Hepatocyte (in vitro differentiated cells): ENCODE results near the gene IRF4. TPM values are rescaled to one million over a fixed set of nuclear protein-coding genes. Genes with fewer than 3 reads are reported as not detected.

Experiments
- DNase-seq: peaks from one replicate; pipeline ENCODE4 v3.0.0-alpha.2; 2016; ENCODE audit warnings: low spot score
- H2AFZ ChIP-seq: fragments of 200-600 bp; sonication (generic); 2 replicates; pipeline ENCODE4 v1.6.0; 2016; ENCODE audit warnings: antibody characterized with exemption, mild to moderate bottlenecking
- H3K27ac ChIP-seq: fragments of 200-600 bp; sonication (generic); 2 replicates; pipeline ENCODE4 v1.5.1; 2016; ENCODE audit warnings: mild to moderate bottlenecking
- H3K27me3 ChIP-seq: fragments of 200-600 bp; sonication (generic); 2 replicates; pipeline ENCODE4 v1.6.1; 2016
- H3K36me3 ChIP-seq: fragments of 200-600 bp; sonication (generic); replicated peaks from 2 replicates; pipeline ENCODE4 v1.5.1; 2016; ENCODE audit warnings: low read depth; ENCODE audit not compliant: insufficient read depth
- H3K4me1 ChIP-seq: fragments of 200-600 bp; sonication (generic); 2 replicates; pipeline ENCODE4 v1.5.1; 2016; ENCODE audit warnings: mild to moderate bottlenecking, moderate library complexity; ENCODE audit not compliant: insufficient read depth
- H3K4me2 ChIP-seq: fragments of 200-600 bp; sonication (generic); 2 replicates; pipeline ENCODE4 v1.6.0; 2016
- H3K4me3 ChIP-seq: fragments of 200-600 bp; sonication (generic); 2 replicates; pipeline ENCODE4 v1.5.1; 2016; ENCODE audit warnings: mild to moderate bottlenecking
- H3K79me2 ChIP-seq: fragments of 200-600 bp; sonication (generic); 2 replicates; pipeline ENCODE4 v1.6.0; 2017; ENCODE audit warnings: mild to moderate bottlenecking
- H3K9me2 ChIP-seq: fragments of 200-600 bp; sonication (generic); replicated peaks from 2 replicates; pipeline ENCODE4 v1.6.0; 2017; ENCODE audit warnings: mild to moderate bottlenecking; ENCODE audit not compliant: insufficient read depth
- H3K9me3 ChIP-seq: fragments of 200-600 bp; sonication (generic); 2 replicates; pipeline ENCODE4 v1.5.1; 2016; ENCODE audit warnings: low read depth, mild to moderate bottlenecking
- H4K20me1 ChIP-seq: fragments of 200-600 bp; sonication (generic); 2 replicates; pipeline ENCODE4 v1.6.0; 2016; ENCODE audit warnings: mild to moderate bottlenecking; ENCODE audit not compliant: insufficient read depth, poor library complexity, severe bottlenecking
- CTCF ChIP-seq: fragments of 200-600 bp; sonication (generic); IDR thresholded peaks from 2 replicates; pipeline ENCODE4 v1.5.1; 2016; ENCODE audit warnings: antibody characterized with exemption, mild to moderate bottlenecking; ENCODE audit not compliant: poor library complexity
- EZH2 ChIP-seq: fragments of 200-600 bp; sonication (generic); IDR thresholded peaks from 2 replicates; pipeline ENCODE4 v1.6.1; 2016; ENCODE audit warnings: antibody characterized with exemption, mild to moderate bottlenecking, borderline replicate concordance
- EZH2phosphoT487 ChIP-seq: fragments of 200-600 bp; sonication (generic); IDR thresholded peaks from one replicate; pipeline ENCODE4 v1.6.1; 2018; ENCODE audit warnings: antibody characterized with exemption, mild to moderate bottlenecking, low read depth, moderate library complexity; ENCODE audit not compliant: unreplicated experiment, severe bottlenecking
- WGBS: methylation state at CpG from one replicate; pipeline ENCODE4 v1.1.6; 2016; ENCODE audit warnings: low lambda C conversion rate; ENCODE audit errors: missing lambda C conversion rate; 5-methylcytosine and 5-hydroxymethylcytosine counted together
- polyA plus RNA-seq: library from polyadenylated mRNA; unstranded; fragments of >200 nt; fragmentation: Nextera tagmentation; extraction: Ambion mirVana; gene quantifications from 2 replicates; pipeline ENCODE4 v1.2.1, GENCODE V29; 2016
- total RNA-seq: library from RNA; depleted of rRNA; stranded (reverse); fragments of >200 nt; gene quantifications from 2 replicates; pipeline ENCODE4 v1.2.3, GENCODE V29; 2014

The IRF4 gene
- total and polyA plus RNA-seq, 2 experiments from 2014 or later = 0.02 to 0.23 TPM

DNA sequence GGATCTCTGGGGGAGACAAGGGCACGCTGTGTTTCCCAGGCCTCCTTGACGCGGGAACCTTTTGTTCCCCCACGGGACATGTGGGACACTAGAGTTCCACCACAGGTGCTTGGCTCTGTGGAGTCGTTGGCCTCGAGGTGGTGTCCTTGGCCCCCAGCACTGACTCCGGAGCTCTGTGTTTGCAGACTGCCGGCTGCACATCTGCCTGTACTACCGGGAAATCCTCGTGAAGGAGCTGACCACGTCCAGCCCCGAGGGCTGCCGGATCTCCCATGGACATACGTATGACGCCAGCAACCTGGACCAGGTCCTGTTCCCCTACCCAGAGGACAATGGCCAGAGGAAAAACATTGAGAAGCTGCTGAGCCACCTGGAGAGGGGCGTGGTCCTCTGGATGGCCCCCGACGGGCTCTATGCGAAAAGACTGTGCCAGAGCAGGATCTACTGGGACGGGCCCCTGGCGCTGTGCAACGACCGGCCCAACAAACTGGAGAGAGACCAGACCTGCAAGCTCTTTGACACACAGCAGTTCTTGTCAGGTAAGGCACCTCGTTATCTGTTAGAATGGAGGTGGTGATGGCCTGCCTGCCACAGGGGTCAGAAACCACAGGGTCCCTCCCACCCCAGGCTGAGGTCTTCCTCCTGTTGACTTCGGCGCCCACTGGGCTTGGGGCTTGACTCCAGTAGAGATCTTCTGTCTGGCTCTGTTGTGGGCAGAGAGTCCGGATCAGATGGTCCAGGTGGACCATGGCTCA lies 9.9 kb downstream of the IRF4 start:
- no peak for DNase-seq
- WGBS = 91% methylated on average over 27 of the region's 27 CpGs
- TF ChIP-seq CTCF (no peak), EZH2 (no peak), EZH2phosphoT487 (no peak)
- H3K9me2 ChIP-seq = no peaks in the 10 kb centered on the region
- H3K9me3 ChIP-seq = no peaks in the 10 kb centered on the region
- no peak overlapping the region for H3K4me3 ChIP-seq
- no peak overlapping the region for H3K27ac ChIP-seq
- peaks cover 33% of the 10 kb centered on the region for H3K27me3 ChIP-seq
- H4K20me1 ChIP-seq = no peaks in the 10 kb centered on the region
- no peak overlapping the region for H3K4me2 ChIP-seq
- H3K79me2 ChIP-seq = no peaks in the 10 kb centered on the region
- H3K36me3 ChIP-seq = no peaks in the 10 kb centered on the region
- H2AFZ ChIP-seq = no peak overlapping the region
- no peaks in the 10 kb centered on the region for H3K4me1 ChIP-seq

DNA sequence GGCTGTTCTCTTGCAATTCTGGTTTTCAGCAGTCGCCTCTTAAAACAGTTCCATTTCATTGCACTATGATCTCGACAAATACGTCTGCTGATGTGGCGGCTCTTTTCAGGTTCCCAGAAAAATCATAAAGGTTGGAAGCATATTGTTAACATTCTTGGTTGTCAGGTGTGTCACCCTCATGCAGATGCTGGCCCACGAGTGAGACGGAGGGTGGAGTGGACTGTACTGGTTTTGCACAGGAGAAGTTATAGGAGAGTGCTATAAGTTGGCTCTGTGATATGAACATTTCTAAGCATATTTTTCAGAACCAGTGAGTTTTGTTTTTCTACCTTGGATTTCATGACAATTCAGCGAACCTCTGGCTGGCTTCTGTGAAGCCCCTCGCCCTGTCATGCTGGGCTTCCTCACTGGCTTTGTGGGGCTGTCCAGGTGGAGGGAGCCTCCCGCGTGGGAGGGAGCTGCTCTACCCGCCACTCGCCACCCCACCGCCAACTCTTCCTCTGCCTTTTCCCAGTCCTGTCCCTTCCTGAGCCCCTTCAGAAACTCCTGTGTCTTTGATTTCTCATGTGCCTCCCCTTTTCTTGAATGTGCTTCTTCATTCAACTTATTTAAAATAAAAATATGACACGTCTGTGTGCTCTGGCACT lies 10.6 kb downstream of the IRF4 start:
- 93% methylated on average over 14 of the region's 14 CpGs for WGBS
- H3K36me3 ChIP-seq = no peaks in the 10 kb centered on the region
- no peak for DNase-seq
- no peak overlapping the region for H3K4me3 ChIP-seq
- no peaks in the 10 kb centered on the region for H3K79me2 ChIP-seq
- peaks cover 30% of the 10 kb centered on the region for H3K27me3 ChIP-seq
- H3K4me2 ChIP-seq = no peak overlapping the region
- H4K20me1 ChIP-seq = no peaks in the 10 kb centered on the region
- TF ChIP-seq EZH2phosphoT487 = no peak
- no peaks in the 10 kb centered on the region for H3K9me3 ChIP-seq
- H3K27ac ChIP-seq = no peak overlapping the region
- H3K4me1 ChIP-seq = no peaks in the 10 kb centered on the region
- no peaks in the 10 kb centered on the region for H3K9me2 ChIP-seq
- H2AFZ ChIP-seq = no peak overlapping the region

- 87% methylated on average over 17 of the region's 17 CpGs for WGBS
- Histone ChIP-seq H3K4me1 (no peaks in the 10 kb centered on the region), H2AFZ (no peak overlapping the region), H3K27me3 (peaks cover 21% of the 10 kb centered on the region), H3K4me3 (no peak overlapping the region), H3K9me3 (no peaks in the 10 kb centered on the region), H3K9me2 (no peaks in the 10 kb centered on the region), H4K20me1 (no peaks in the 10 kb centered on the region), H3K4me2 (no peak overlapping the region), H3K27ac (no peak overlapping the region), H3K36me3 (no peaks in the 10 kb centered on the region), H3K79me2 (no peaks in the 10 kb centered on the region)
- TF ChIP-seq EZH2 (no peak), EZH2phosphoT487 (no peak), CTCF (no peak)
- no peak for DNase-seq
Observed at GRCh38 chr6:402901-403658, 11.5 kb downstream of the IRF4 start.
